Myocyte (in vitro differentiated cells): ENCODE results near the gene EYA2. TPM values are rescaled to one million over a fixed set of nuclear protein-coding genes. Genes with fewer than 3 reads are reported as not detected.

ENCODE experiments used
- DNase-seq: peaks from one replicate; pipeline ENCODE4 v3.0.0-alpha.2; 2012; ENCODE audit warnings: low read depth
- total RNA-seq: library from RNA; depleted of rRNA; stranded (reverse); fragments of >200 nt; gene quantifications from 2 replicates; pipeline ENCODE4 v1.2.3, GENCODE V29; 2014

The EYA2 gene
- total RNA-seq, 1 donor from 2014 or later, result not detected

GRCh38 chr20:47061549-47061948 lies 166.9 kb downstream of the EYA2 start:
- DNase-seq, result peak; percentile 59

GRCh38 chr20:47062226-47062890 lies 167.7 kb downstream of the EYA2 start:
- DNase-seq, result peak; percentile 52

GRCh38 chr20:47063407-47063806 lies 168.8 kb downstream of the EYA2 start:
- no peak for DNase-seq

DNA sequence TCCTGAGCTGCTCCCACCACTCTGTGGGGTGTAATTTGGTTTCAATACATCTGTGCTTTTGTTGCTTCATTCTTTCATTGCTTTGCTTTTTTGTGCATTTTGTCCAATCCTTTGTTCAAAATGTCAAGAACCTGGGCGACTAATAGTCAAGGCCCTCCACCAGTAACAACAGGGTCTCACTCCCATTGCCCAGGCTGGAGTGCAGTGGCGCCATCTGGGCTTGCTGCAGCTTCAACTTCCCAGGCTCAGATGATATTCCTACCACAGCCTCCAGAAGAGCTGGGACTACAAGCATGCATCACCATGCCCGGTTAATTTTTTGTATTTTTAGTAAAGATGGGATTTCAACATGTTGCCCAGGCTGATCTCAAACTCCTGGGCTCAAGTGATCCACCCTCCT lies 169.2 kb downstream of the EYA2 start:
- DNase-seq, result no peak

DNA sequence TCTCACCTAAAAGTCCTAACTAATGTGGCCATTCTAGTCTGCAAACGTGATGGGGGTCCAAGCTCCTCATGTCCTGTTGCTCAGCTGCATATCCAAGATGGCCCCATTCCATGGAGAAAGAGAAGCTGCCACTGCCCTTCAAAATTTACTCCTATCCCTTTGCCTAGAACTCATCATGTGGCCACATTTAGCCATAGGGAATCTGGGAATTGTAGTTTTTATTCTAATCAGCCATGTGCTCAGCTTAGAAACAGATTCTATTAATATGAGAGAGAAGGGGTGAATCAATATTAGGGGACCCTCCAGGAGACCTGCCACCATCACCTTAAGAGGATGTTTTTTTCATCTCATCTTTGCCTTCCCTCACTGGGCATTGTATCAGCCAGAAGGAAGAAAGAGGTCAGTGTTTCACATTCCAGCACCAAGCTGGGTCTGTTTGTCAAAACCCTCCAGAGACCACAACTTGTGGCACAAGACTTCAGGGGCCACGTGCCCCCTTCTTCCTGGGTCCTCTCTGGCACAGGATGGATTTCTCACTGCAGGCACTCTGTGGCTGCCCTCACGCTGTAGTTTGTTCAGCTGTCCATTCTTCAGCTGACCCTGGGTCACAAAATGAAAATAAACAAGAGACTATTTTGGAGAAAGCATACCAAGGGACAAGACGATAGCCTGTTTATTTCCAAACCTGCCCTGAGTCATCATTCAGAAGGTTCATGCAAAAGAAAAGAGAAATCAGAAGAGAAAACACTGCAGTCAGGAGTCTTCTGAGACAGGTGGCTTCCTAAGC lies 172.0 kb downstream of the EYA2 start:
- DNase-seq, result peak; percentile 98

DNA sequence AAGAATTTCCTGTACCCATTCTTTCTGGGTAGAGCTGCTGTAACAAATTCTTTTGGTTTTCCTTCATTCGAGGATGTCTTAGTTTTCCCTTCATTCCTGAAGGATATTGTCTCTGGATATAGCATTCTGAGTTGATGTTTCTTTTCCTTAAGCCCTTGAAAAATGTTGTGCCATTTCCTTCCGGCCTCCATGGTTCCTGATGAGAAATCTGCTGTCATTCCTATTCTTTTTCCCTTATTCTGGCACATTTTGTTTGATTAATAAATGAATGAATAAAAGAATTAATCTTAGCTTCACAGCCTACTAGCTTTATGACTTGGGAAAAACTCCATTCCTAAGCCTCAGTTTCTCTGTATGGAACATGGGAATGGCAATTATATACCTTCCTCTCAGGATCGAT lies 173.1 kb downstream of the EYA2 start:
- peak; percentile 45 for DNase-seq

- DNase-seq, result peak; percentile 65
Measured at GRCh38 chr20:47070176-47070575, 175.5 kb downstream of the EYA2 start.

GRCh38 chr20:47071646-47072185 lies 177.1 kb downstream of the EYA2 start:
- peak; percentile 56 for DNase-seq

- no peak for DNase-seq
Measured at GRCh38 chr20:47073766-47074475, 179.3 kb downstream of the EYA2 start.

DNA sequence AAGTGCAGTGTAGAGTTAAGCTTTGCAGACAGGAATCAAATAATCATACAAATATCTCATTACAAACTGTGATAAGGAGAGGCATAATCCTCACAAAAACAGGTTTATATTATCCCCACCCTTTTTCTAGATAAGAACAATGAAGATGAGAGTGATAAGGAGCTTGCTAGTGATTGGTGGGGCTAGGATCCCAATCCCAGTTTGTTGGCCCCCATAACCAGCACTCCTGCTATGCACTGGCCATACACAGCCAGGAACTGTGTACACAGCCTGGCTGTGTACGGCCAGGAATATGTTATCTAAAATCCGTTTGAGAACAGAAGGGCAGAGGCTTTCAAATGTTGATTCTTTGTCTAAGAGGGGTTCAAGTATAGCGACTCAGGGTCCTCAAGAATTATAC lies 180.6 kb downstream of the EYA2 start:
- DNase-seq, result no peak

DNA sequence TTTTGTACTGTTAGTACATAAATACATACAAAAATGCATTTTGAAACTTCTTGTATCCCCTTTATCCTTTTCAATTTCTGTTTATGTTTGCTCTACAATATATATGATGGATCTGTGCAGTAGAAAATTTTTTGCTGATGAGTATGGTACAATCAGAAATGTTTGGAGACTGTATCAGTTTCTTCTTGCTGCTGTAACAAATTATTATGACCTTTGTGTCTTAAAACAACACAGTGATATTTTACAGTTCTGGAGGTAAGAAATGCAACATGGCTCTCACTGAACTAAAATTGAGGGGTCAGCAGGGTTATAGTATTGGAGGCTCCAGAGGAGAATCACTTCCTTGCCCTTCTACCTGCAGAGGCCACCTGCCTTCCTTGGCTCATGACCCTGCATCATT lies 184.4 kb downstream of the EYA2 start:
- DNase-seq, result no peak

- no peak for DNase-seq
Measured at GRCh38 chr20:47080365-47080764, 185.7 kb downstream of the EYA2 start.

DNA sequence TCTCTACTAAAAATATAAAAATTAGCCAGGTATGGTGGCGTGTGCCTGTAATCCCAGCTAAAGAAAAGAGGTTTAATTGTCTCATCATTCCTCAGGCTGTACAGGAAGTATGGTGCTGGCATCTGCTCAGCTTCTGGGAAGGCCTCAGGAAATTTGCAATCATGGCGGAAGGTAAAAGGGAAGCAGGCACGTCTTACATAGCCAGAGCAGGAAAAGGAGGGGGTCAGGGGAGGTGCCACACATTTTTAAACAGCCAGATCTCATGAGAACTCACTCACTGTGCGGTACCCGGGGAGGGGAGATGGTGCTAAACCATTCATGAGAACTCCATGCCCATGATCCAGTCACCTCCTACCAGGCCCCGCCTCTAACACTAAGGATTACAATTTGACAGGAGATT lies 191.7 kb downstream of the EYA2 start:
- no peak for DNase-seq

GRCh38 chr20:47088335-47088734 lies 193.7 kb downstream of the EYA2 start:
- no peak for DNase-seq

- no peak for DNase-seq
Measured at GRCh38 chr20:47089151-47089550, 194.5 kb downstream of the EYA2 start.

DNA sequence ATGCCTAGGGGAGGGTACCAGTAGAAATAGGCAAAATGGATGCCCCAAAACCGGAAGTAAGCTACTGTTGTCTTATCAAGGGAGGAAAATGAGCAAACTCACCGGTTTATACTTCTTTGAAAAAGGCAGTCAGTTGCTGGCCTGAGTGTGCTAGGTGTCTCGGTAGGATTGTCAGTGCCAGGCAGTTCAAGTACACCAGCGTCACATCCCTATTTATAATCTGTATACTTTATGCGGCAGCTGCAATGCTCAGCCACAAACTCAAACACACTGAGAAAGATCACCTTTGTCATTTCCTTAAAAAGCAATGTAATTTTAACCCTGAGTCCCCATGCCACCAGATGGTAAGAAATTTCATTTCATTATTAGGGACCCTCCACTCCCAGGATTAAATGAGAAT lies 196.2 kb downstream of the EYA2 start:
- DNase-seq, result peak; percentile 17

DNA sequence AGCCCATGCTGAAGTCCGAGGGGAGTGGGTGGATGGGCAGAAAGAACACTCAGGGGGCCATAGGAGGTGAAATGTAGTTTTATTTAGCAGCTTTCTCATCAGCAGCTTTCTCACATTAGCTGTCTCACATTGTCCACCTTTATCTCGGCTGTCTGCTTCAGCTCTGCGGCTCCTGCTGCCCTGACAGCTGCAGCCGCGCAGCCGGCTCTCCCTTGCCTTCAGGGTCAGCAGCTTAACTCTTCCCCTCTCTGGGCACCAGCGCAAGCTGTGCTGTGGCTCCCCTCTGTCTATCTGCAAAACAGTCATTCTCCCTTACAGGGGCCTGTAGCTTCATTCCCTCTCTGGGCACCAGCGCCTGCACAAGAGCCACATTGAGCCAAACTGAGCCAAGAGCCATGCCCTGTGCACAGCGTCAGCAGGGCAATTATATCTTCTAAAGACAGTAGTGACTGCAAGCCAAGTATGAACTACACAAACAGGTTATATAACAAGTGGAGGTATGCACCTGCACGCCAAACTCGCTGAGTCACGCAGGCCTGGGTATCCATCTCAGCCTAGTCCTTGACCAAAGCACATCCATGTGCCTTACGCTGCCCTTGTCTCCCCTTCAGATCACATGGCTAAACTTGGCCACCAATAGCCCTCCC lies 198.8 kb downstream of the EYA2 start:
- DNase-seq, result no peak

DNA sequence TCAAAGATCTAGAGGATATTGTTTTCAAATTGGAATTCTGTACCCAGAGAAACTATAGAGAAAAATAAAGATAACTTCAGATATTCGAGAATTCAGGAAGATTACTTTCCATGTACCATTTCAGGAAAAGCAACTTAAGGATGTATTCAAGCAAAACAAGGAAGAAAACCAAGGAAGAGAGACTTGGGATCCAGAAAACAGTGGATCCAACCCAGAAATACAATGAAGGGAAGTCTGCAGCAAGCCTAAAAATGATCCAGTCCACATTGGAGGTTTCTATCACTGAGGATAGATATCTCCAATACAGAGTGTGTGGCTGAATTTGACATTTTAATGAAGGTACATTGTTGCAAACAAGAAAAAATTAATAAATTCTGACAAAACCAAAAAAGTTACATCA lies 201.0 kb downstream of the EYA2 start:
- no peak for DNase-seq

DNA sequence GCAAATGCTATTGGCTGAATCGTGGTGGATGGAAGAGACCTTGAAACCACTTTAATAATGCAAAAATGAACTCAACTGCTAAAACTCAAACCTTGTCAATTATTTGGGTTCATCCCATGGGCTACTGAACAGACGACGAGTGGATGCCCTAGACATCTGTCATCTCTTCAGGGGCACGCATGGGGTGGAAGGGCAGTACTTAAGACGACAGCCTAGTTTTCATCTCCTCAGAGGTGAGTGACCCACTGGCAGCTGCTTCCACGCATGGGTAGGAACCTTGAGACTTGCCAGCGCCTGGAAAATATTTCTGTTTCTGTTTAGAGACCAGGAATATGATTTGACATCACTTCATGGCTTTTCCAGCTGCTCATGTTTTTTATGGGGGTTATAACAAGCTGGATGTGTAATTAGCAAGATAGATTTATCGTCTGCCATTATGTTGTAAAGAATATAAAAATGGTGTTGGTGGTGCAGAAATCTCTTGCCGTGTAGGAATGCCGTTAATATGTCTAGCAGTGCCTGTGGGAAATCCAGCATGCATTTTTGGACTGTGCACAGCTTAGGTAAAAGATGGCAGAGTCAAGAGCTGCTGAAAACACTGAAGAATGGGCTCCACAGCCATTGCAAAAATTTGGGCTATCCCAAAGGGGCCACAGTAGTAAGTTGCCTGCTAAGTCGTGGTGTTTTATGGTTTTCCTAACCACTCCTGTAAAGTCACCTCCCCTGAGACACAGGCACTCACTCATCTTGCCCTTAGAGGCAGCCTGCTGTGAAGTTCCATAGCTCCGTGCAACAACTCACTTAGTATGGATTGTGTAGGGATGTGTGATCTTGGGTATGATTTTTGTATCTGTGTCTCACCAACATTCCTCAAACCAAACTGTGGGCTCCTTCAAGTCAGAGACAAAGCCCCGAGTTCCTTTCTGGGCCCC lies 203.3 kb downstream of the EYA2 start:
- DNase-seq, result no peak

DNA sequence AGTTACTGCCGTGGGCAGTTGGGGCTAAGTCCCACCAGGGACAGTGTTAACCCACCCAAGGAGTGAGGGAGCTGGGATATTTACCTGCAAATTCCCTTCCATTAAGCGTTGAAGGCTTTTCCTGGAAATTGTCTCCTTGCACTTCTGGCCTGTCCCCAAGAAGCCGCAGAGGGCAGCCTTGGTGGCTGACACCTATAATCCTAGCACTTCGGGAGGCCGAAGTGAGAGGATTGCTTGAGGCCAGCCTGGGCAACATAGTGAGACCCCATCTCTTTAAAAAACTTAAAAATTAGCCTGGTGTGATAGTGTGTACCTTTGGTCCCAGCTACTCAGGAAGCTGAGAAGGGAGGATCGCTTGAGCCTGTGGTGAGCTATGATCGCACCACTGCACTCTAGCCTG lies 204.4 kb downstream of the EYA2 start:
- no peak for DNase-seq
